Heart left ventricle (tissue), 13 donors: ENCODE data around the gene PCSK6.

Experiments
- CTCF ChIP-seq, 12 donors: fragments of 200-600 bp; sonication (generic) in 4 of 12; IDR thresholded peaks; one replicate each; pipeline versions ENCODE4 v1.5.0 to v1.8.0; 2018 to 2022; ENCODE audit warnings: antibody characterized with exemption in 12 of 12, mild to moderate bottlenecking in 5 of 12
- POLR2A ChIP-seq, 2 donors: fragments of 450-650 bp; IDR thresholded peaks; one replicate each; pipeline ENCODE4 v1.6.1; 2017; ENCODE audit warnings: antibody characterized with exemption in 2 of 2, mild to moderate bottlenecking in 2 of 2, moderate library complexity in 2 of 2
- donor health status: ischemic (EF 13 %, LVEDD 7.1; RV severe dilation, severe dysfunction).
- donor health status: DM: no; HTN: yes; CAD: no.
- donor health status: DM: no; HTN: no; CAD: no.
- donor health status: ischemic (EF 25% LVEDD 6.9; RV normal size, moderate dysfunction).
- donor health status: ischemic (EF 25% LVEDD 5.7; RV mildly dilated, moderate dysfunction).
- donor health status: ischemic (EF 35%, LVEDD 5.7; RV mildly dilated, moderate dysfunction).
- donor health status: nonischemic (EF 11% LVEDD 7.7; RV severe dilation, severe dysfunction).
- donor health status: DM: yes; HTN: yes; CAD: no.
- donor health status: PGD.
- donor health status: ischemic (EF 29% LVEDD 5.4; RV normal size, mild dysfunction).
- donor health status: nonischemic (EF 23%, LVEDD 6.1; RV moderate dilation, normal function).

GRCh38 chr15:101386006-101386405, 103.5 kb downstream of the PCSK6 start:
- TF ChIP-seq CTCF (IDR thresholded peaks at IDR 0.05) (no peak), POLR2A (IDR thresholded peaks at IDR 0.05) (no peak)
